Measurements from ENCODE around the gene GPR62. TPM values are rescaled to one million over a fixed set of nuclear protein-coding genes. Genes with fewer than 3 reads are reported as not detected.
"Not testable (repeated sequence)": the region's sequence is repeated elsewhere in the genome, so short reads cannot be mapped to it uniquely, and the experiment has no call there.

GPR62 gene
- total RNA-seq, 2 donors from 2014 or later = not detected

GRCh38 chr3:51978143-51978502 is 22.9 kb downstream of the GPR62 start:
- Mint-ChIP-seq H3K4me1 (ENCODE audit: low read depth in 2 of 2) (peaks cover 42 to 43% of the 10 kb centered on the region in 2 donors), H3K4me3 (no peak overlapping the region), H3K27ac (no peak overlapping the region), H3K27me3 (no peaks in the 10 kb centered on the region), H3K9me3 (no peaks in the 10 kb centered on the region), H3K36me3 (no peaks in the 10 kb centered on the region)
- no peak for ATAC-seq
- DNase-seq (ENCODE audit: low spot score) = no peak

GRCh38 chr3:51980253-51980652 is 25.1 kb downstream of the GPR62 start:
- DNase-seq (ENCODE audit: low spot score) (no peak), ATAC-seq (no peak)
- Mint-ChIP-seq H3K27me3 (no peaks in the 10 kb centered on the region), H3K27ac (no peak overlapping the region), H3K36me3 (no peaks in the 10 kb centered on the region), H3K4me1 (ENCODE audit: low read depth in 2 of 2) (peaks cover 33 to 37% of the 10 kb centered on the region in 2 donors), H3K9me3 (no peaks in the 10 kb centered on the region), H3K4me3 (no peak overlapping the region)

DNA sequence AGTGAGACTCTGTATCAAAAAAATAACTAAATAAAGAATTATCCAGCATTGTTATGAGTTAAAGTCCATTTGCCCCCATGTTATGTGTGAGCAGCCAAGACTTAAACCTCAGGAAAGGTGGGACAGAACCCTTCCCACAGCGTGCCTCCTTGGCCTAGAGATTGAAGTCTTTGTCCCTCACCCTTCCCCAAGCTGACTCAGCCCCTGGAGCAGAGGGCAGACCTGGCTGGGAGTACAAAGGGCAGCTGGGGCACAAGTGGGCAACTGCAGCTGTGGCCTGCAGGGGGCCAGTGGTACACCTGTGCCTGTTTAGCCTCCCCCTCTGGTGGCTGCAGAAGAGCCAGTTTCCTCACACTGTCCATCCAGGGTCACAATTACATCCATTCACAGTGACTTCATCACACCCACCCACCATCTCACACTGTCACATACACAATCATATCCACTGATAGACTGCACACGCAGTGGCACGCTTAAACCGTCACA is 27.2 kb downstream of the GPR62 start:
- Mint-ChIP-seq H3K27ac (peak overlapping the region; percentile 97), H3K4me3 (peak overlapping the region; percentile 99), H3K36me3 (no peaks in the 10 kb centered on the region), H3K9me3 (no peaks in the 10 kb centered on the region), H3K27me3 (no peaks in the 10 kb centered on the region), H3K4me1 (ENCODE audit: low read depth in 2 of 2) (peaks cover 20 to 23% of the 10 kb centered on the region in 2 donors)
- peak; percentile 33 to 48 for ATAC-seq
- no peak for DNase-seq (ENCODE audit: low spot score)

- H3K27me3 Mint-ChIP-seq = no peaks in the 10 kb centered on the region
- H3K4me1 Mint-ChIP-seq (ENCODE audit: low read depth in 2 of 2) = peaks cover 19 to 23% of the 10 kb centered on the region in 2 donors
- no peaks in the 10 kb centered on the region for H3K9me3 Mint-ChIP-seq
- H3K27ac Mint-ChIP-seq = peak within 1 kb of the TSS; percentile 97
- H3K36me3 Mint-ChIP-seq = no peaks in the 10 kb centered on the region
- peak within 1 kb of the TSS; percentile 99 for H3K4me3 Mint-ChIP-seq
- DNase-seq (ENCODE audit: low spot score) (peak; percentile 90), ATAC-seq (peak; percentile 93 to 94)
Measured at GRCh38 chr3:51982838-51983577, 27.8 kb downstream of the GPR62 start, which contains the start of gene ACY1. Gene ACY1, plus strand, starts transcription at chr3:51983535. Its CDS starts 530 bp downstream, at chr3:51984065.

- DNase-seq (ENCODE audit: low spot score) = no peak
- Mint-ChIP-seq H3K9me3 (no peaks in the 10 kb centered on the region), H3K4me3 (peak overlapping the region; percentile 99), H3K36me3 (no peaks in the 10 kb centered on the region), H3K4me1 (ENCODE audit: low read depth in 2 of 2) (peaks cover 22 to 25% of the 10 kb centered on the region in 2 donors), H3K27ac (peak overlapping the region; percentile 97), H3K27me3 (no peaks in the 10 kb centered on the region)
- no peak for ATAC-seq
Measured at GRCh38 chr3:51983578-51984268, 28.5 kb downstream of the GPR62 start.

DNA sequence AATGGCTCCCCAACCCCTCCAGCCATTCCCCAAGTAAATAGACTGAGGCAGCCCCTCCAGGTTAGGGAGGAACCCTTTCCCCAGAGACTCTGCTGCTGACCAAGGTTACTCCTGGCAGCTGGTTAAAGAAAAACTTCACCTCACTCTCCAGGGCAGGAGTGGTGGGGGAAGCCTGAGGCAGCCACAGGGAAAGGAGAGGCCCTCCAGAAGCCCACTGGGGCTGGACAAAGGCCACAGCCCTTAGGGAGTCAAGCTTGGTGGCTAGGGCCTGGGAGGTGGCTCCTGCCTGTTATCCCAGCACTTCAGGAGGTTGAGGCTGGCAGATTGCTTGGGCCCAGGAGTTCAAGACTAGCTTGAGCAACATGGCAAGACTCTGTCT is 29.1 kb downstream of the GPR62 start:
- H3K9me3 Mint-ChIP-seq = no peaks in the 10 kb centered on the region
- ATAC-seq (no peak), DNase-seq (ENCODE audit: low spot score) (no peak)
- no peaks in the 10 kb centered on the region for H3K27me3 Mint-ChIP-seq
- H3K4me3 Mint-ChIP-seq = no peak overlapping the region
- peak overlapping the region; percentile 97 for H3K27ac Mint-ChIP-seq
- no peaks in the 10 kb centered on the region for H3K36me3 Mint-ChIP-seq
- H3K4me1 Mint-ChIP-seq (ENCODE audit: low read depth in 2 of 2) = peaks cover 27 to 31% of the 10 kb centered on the region in 2 donors

DNA sequence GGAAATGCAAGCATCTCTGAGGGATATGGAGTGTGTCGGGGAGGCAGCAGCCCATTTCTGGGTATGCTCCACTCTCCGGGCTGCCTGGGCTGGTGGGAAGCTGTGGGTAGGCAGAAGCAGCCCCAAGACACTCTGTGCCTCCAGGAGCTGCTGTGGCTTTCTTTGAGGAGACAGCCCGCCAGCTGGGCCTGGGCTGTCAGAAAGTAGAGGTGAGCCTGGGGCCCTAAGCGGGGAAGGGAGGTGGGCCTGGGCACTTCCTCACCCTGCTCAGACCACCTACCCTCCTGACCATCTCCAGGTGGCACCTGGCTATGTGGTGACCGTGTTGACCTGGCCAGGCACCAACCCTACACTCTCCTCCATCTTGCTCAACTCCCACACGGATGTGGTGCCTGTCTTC is 29.9 kb downstream of the GPR62 start:
- ATAC-seq = no peak
- H3K36me3 Mint-ChIP-seq = no peaks in the 10 kb centered on the region
- peaks cover 28 to 31% of the 10 kb centered on the region in 2 donors for H3K4me1 Mint-ChIP-seq (ENCODE audit: low read depth in 2 of 2)
- H3K27ac Mint-ChIP-seq = peak overlapping the region; percentile 33 to 97
- H3K9me3 Mint-ChIP-seq = no peaks in the 10 kb centered on the region
- H3K4me3 Mint-ChIP-seq = no peak overlapping the region
- H3K27me3 Mint-ChIP-seq = no peaks in the 10 kb centered on the region
- no peak for DNase-seq (ENCODE audit: low spot score)

DNA sequence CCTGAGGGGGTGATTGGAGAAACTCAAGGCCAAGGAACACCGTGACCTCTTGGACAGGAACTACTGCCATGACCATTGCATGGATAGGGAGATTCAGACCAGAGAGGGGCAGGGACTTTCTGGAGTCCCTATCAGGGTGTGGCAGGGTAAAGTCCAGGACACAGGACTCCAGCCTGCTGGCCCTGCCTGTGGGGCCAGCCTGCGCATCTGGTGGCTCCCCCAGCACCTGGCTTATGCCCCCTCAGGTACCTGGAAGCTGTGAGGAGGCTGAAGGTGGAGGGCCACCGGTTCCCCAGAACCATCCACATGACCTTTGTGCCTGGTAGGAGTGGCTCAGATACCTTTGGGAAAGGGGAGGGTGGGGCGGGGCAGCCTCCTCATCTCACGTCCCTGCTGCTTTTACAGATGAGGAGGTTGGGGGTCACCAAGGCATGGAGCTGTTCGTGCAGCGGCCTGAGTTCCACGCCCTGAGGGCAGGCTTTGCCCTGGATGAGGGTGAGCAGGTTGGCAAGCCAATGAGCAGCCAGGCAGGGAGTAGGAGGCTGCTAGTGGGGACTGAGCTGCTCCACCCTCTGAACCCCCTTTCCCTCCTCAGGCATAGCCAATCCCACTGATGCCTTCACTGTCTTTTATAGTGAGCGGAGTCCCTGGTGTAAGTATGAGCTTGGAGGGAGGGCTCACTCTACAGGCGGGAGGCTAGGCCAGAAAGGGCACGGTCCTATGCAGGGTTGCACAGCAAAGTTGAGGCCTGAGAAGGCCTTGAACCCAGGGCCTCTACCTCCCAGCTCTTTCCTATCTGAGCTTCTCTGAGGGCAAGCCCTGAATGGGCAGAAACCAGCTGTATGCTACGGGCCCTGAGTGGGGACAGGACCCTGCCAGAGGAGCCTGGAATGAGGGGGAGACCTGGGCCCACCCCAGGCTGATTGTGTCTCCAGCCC is 31.1 kb downstream of the GPR62 start:
- Mint-ChIP-seq H3K4me1 (ENCODE audit: low read depth in 2 of 2) (peaks cover 23 to 26% of the 10 kb centered on the region in 2 donors), H3K9me3 (no peaks in the 10 kb centered on the region), H3K36me3 (no peaks in the 10 kb centered on the region), H3K4me3 (no peak overlapping the region), H3K27ac (peak overlapping the region in 1 of 2 donors; percentile 37), H3K27me3 (no peaks in the 10 kb centered on the region)
- DNase-seq (ENCODE audit: low spot score) = no peak
- ATAC-seq = no peak

DNA sequence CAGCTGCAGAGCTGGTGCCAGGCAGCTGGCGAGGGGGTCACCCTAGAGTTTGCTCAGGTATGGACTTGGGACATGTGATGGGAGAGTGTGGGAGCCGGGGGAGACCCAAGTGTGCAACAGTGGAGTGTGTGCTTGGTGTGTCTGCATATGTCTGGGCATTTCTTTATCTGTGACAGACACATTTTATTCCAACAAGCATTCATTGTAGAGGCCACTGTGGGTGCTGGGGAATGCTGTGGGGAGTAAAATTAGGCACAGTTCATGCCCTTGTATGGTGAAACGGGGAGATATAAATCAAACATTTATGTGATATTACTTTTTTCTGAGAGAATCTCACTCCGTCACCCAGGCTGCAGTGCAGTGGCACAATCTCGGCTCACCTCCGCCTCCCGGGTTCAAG is 32.4 kb downstream of the GPR62 start:
- Mint-ChIP-seq H3K4me3 (no peak overlapping the region), H3K27me3 (no peaks in the 10 kb centered on the region), H3K9me3 (no peaks in the 10 kb centered on the region), H3K4me1 (ENCODE audit: low read depth in 2 of 2) (peaks cover 18 to 22% of the 10 kb centered on the region in 2 donors), H3K36me3 (no peaks in the 10 kb centered on the region), H3K27ac (no peak overlapping the region)
- no peak for ATAC-seq
- DNase-seq (ENCODE audit: low spot score) = no peak

- Mint-ChIP-seq H3K27ac (peak overlapping the region; percentile 13 to 36), H3K27me3 (no peaks in the 10 kb centered on the region), H3K4me1 (ENCODE audit: low read depth in 2 of 2) (peaks cover 10 to 18% of the 10 kb centered on the region in 2 donors), H3K4me3 (no peak overlapping the region), H3K36me3 (no peaks in the 10 kb centered on the region), H3K9me3 (no peaks in the 10 kb centered on the region)
- ATAC-seq = no peak
- no peak for DNase-seq (ENCODE audit: low spot score)
Measured at GRCh38 chr3:51988286-51989146, 33.3 kb downstream of the GPR62 start.

- DNase-seq (ENCODE audit: low spot score); H3K27ac Mint-ChIP-seq; ATAC-seq; H3K9me3 Mint-ChIP-seq; H3K4me3 Mint-ChIP-seq; H3K27me3 Mint-ChIP-seq: not testable (repeated sequence)
- peaks cover 20 to 28% of the 10 kb centered on the region in 2 donors for H3K4me1 Mint-ChIP-seq (ENCODE audit: low read depth in 2 of 2)
- peaks cover 14% of the 10 kb centered on the region for H3K36me3 Mint-ChIP-seq
Measured at GRCh38 chr3:51990501-51990971, 35.4 kb downstream of the GPR62 start.

GRCh38 chr3:51992017-51992682 is 37.0 kb downstream of the GPR62 start:
- Mint-ChIP-seq H3K4me1 (ENCODE audit: low read depth in 2 of 2) (peaks cover 31 to 38% of the 10 kb centered on the region in 2 donors), H3K27me3 (no peaks in the 10 kb centered on the region), H3K9me3 (no peaks in the 10 kb centered on the region), H3K27ac (no peak overlapping the region), H3K36me3 (peaks cover 18% of the 10 kb centered on the region), H3K4me3 (no peak overlapping the region)
- ATAC-seq (no peak), DNase-seq (ENCODE audit: low spot score) (no peak)

Measured in natural killer cell treated with Interleukin-12 subunit alpha and Interleukin-12 subunit beta and Interleukin-15 and Interleukin-18, amount 100 ng/mL, for 72 hours (primary cell).